NCI-H2081 (cell line): ENCODE measurements around the gene CDK8.

Experiments
- DNase-seq, 2 experiments: peaks; one replicate each; lab custom pipeline; 2025; lab: John Stamatoyannopoulos, UW

CDK8 gene

DNA sequence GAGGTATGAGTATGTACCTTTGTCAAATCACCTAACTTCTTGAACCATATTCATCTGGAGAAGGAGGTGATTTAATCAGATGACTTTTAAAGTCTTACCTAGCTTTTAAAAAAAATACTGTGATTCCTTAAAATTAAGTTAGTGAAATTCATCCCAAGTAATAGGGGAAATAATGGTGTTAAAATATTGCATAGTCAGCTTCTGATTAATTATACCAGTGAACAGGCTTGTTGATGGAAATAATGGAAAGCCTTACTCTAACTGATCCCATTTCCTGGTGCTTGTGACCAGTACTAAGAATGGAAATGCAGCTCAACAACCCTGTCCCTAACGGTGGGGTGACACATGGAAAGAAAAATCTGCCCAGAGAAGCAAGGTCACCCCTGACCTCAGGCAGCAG is 130.7 kb downstream of the CDK8 start:
- DNase-seq: no peak

DNA sequence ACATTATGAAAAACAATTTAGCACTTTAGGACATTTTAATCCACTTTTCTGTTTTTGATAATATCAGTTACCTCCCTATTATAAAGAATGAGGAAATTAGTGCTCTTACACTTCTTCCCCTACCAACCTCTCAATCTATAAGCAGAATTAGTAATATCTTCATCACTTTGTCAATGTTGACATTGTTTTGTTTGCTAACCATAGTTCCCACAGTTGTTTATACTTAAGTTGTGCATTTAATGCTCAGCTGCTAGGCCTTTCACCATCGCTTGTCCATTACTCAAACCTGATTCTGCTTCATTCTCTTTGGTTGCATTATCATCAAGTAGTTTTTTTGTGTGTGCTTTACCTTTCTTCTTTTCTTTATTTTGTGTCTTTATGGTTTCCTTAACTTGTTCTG is 132.1 kb downstream of the CDK8 start:
- DNase-seq: no peak

DNA sequence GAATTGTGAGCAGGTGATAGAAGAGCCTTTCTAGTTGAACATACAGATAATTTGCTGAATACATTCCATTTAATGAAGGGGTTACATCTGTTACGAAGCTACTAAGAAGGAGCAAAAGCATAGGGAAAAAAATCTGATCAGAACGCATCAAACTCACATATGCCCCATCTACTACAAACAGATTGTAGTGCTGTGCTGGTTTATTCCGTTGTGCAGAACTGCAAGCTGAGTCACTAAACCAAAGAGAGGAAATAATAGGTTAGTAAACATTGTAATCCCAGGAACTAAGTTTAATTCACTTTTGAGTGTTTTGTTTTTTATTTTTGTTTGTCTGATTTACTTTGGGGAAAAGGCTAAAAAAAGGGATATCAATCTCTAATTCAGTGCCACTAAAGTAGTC is 136.3 kb downstream of the CDK8 start:
- no peak for DNase-seq

DNA sequence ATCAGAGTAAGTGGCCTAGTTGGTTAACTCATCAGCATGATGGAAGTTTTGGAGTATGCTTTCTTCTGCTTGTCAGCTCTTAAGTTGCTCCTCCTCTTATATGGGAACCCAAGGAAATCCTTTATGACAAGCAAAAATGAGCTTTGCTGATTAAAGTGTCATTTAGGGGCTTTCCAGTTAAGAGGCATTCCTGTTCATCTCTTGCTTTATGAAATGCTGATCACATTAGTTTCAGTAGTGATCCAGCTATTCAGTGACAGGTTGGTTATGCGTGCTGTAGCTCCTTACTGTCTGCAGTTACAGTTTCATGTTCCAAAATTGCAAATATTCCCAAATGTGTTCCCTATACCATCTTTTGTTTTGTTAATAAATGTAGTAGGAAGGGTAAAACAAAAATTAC is 146.6 kb downstream of the CDK8 start:
- no peak for DNase-seq

DNA sequence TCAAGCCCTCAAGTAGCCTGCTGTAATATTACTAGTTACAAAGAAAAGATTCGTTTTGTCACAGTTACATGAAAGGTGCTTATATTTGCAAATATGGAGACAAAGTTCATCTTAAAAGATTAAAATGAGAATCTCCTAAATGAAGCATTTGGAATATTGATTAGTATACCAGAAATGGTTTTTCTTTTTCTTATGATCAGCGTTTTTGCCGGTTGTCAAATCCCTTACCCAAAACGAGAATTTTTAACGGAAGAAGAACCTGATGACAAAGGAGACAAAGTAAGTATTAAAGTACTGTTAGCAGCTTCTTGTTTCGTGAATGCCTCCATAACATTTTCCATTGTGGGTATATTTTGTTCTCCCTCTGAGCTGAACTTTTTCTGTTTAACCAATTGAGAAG is 147.1 kb downstream of the CDK8 start:
- DNase-seq: no peak

DNA sequence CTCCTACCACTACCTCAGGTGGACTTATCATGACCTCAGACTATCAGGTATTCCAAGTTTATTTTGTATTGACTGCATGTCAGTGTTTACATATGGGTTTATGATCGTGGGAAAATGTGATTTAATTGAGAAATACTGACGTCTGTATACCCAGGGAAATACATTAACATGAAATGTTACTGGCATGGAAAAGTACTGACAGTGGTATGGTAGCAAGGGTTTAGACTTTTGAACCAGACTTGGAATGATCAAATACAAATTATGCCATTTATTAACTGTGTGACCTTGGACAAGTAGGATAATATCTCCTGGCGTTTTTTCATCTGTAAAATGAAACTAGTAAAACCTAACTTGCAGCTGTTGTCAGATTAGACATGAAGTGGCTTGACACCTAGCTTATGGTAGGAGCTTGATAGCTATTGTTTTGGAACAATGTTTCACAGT is 147.7 kb downstream of the CDK8 start:
- no peak for DNase-seq

DNA sequence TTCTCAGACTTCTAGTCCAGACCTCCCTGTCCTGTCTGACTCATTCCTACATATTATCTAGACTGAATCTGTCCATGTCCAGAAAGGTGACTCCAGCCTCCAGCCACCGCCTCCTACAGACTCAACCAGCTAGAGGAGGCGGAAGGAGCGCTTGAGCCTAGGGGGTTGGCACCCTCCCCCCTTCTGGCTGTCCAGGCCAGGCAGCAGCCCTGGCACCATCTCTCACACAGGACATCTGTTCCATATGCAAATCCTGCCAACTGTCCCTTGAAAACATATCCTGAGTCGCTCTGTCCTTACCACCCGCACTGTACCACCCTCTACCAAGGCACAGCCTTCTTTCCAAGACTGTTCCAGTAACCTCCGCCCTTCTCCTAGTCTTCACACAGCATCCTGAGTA is 152.9 kb downstream of the CDK8 start:
- DNase-seq: no peak

DNA sequence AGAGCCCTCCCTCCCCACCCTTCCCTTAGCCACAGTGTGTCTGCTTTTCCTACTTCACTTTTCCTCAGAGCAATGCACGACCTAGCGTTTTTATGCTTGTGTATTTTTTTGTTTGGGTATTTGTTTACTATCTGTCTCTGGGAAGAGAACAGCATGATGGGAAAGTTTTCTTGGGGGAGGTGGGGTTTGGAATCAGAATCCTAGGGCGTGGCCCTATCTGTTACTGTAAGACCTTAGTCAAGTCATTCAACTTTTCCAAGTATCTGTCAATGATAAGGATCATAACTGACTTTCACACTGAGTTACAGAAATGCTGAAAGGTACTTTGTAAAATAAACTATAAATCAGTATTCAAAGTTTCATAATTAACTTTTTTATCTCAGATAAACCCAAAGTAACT is 157.3 kb downstream of the CDK8 start:
- DNase-seq: no peak

DNA sequence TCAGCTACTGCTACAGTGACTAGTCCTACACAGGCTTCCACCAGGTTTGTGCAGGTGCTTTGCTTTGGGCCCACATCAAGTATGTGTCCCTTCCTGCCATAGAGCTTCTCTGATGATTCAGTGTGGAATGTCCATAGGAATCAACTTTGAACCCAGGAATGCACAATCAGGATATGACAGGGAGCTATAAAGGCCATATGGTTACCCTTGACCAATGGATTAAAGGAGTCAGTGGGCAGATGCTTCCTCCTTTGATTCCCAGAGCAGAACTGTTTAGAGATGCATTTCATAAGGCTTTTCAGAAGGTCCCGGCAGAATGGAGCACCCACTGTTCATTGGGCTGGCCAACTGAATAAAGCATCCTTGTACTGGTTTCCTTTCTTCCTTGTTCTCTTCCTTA is 158.3 kb downstream of the CDK8 start:
- no peak for DNase-seq

DNA sequence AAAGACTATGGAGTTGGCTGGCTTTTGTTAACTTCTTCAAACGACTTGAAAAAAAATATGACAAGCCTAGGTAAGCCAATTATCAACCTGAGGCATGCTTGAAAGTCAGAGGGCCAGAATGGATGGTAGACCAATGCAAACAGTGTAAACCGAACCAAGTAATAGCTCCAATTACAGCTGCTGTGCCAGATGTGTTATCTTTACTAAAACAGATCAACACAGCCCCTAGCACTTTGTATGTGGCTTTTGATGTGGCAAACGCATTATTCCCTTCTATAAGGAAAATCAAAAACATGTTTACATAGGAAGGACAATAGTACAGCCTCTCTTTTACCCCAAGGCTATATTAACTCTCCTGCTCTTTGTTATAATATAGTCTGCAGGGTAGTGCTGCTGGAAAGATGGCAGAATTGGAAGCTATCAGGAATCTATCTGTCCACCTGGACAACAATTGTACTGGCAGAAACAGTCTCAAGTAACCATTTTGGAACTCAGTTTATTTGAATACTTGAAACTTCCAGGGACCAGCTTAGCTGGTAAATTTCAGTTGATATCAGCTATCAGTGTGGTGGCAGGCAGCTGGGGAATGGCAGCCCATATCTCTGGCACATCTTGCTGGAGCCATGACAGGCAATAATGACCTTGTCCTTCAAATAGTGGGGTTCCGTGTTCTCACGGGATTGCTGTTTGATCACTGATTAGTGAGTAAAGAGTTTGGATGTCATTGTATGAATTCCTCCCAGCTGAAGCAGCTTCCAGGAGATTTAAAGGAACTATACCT is 159.2 kb downstream of the CDK8 start:
- DNase-seq: no peak

DNA sequence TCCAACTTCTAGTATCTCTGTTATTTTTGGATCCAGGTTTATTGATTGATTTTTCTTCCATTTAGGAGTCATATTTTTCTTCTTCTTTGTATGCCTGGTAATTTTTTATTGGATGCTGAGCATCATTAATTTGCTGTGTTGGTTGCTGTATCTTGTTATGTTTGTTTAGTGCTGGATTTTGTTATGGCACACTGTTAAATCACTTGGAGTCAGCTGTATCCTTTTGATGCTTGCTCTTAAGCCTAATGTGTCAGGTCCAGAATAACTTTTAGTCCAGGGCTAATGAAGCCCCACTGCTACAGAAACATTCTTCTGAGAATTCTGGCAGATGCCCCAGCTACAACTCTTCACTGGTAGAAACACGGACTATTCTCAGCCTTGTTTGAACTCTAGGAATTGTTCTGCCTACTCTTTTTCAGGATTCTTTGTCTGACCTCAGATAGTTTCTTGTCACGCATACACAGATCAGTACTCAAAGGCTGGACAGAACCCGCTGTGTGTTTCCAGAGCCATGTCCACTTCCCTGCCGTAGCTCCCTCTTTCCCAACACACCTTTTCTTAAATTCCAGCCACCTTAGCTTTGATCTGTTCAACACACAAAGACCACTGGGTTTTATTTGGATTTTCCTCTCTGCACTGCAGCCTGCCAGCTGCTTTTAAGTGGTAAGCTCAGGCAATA is 166.5 kb downstream of the CDK8 start:
- DNase-seq: no peak

DNA sequence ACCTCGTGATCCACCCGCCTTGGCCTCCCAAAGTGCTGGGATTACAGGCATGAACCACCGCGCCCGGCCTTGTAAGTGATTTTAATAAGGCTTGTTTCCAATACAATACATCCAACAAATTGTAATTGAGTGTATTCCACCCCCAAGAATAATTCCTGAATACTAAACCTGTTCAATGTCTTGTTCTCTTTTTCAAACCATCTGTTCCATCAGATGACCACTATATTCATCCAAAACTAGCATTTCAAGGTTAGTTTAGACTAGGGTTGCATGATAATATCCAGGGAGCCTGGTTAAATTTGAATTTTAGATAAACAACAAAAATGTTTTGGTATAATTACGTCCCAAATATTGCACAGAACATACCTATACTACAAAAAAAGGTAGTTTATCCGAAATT is 168.1 kb downstream of the CDK8 start:
- no peak for DNase-seq

DNA sequence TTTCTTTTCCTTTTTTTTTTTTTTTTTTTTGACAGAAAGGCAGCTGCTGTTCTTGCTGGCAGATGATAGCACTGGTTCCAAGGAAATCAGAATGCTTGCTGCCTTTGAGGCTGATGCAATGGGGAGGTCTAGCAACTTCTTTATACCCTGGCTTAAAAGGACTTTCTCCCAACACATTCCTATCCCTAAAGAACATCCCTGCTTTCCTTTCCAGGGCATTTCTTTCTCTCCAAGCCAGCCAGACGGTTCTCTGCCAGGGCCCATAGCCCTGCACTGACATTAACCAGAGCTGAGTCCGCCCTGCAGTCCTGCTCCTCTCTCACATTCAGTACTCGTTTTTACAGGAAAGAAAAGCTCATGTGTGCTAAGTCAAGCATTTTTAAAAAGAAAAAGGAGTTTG is 169.7 kb downstream of the CDK8 start:
- no peak for DNase-seq

DNA sequence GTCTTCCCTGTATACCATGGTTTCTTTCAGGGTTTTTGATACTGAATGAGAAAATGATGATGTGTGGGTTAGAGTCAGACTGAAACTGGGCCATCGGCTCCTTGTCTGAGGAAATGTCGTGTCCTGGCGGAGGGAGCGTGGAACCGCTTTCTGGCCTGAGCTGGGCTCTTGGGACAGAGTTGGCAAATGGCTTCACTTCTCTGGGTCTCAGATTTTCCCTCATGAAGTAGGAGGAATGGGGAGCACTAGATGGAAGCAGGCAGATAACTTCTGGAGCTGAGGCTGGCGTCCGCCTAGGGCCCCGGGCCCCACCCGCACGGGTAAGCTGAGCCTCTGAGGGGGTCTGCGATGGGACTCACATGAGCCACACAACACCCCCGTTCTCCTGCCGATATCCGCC is 170.3 kb downstream of the CDK8 start:
- no peak for DNase-seq

DNA sequence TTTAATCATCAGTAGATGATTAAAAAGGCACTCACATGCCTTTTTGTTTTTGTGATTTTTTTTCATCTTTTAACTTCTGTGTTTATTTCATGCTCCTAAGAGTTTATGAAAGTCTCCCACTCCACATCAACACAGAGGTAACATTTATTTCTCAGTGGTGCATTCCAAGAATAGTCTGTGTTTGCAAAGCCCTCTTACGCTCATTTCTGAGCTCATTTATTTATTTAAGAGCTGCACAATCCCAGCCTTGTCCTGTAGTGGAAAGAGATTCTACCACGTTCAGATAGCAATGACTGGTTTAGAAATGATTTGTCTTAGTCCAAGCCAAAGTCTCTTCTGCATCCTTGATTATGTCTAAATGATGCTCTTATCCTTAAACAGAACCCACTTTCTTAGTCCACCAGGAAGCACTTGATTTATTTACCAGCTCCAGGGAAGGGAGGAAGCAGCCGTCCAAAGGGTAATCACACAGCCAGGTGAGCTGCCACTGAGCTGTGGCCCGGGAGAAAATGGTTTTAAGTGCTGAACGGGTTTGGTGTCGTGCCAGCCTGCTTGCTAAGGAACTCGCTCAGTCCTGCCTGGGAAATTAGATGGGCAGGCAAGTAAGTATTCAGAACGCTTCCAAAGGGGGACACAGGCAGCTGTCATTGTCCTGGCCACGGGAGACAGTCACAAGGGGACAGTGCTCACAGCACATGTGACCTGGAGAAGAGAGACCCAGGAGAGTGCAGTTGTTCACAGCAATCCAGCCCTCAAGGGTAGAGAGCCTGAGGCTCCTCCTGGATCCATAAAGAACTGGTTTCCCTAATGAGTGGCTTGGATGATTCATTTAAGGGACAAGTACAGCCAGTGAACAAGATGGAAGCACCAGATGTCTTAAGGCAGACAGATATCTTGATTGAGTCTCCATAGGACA is 171.8 kb downstream of the CDK8 start:
- DNase-seq: peak; percentile 33 to 67

DNA sequence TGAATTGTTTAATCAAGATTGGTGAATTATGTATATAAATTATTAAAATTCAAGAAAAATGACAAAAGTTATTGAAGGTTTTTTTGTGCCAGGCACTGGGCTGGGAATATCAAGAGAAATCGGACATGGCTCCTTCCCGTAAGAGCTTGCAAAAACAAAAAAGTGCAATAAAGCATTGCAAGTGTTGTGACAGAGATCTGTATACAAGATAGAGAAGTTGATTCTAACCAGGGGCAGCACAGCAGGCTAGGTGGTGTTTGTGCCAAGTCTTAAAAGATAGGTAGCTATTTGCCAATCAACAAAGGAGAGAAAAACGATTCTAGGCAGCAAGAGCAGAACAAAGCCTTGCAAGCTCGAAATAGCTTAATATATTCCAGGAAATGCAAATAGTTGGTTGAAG is 179.8 kb downstream of the CDK8 start:
- no peak for DNase-seq

DNA sequence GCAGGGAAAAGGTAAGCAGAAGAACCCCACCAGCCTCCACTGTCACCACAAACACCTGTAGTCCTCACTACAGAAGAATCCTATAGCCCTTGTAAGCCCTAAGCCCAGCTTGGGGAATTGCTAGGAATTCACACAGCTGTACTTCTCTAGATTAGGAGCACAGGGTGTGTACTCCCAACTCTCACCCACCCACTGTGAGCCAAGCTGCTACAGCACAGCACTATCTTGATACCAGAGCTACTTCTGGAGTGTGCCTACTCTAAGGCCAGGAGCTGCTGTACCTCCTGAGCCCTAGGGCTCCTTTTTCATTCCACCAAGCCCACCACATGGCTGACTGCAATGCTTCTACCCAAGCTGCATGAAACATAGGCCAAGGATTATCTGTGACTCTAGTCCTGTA is 181.2 kb downstream of the CDK8 start:
- no peak for DNase-seq

DNA sequence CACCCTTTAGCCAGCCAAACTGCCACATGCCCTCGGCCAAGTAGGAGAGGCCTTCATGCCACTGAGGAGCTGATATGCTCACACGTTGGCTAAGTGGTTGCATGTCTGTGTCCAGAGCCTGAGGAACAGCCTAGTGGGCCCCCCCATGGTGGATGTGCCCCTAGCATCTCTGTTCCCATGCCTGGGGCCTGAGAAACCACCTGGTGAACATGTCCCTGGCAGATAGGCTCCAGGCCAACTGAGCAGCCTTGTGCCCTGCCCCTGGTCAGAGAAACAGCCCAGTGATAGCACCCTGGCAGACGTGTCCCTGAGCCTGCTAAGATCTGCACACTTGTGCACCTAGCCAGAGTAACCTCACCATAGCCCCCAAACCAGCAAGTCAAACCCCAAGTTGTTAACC is 181.7 kb downstream of the CDK8 start:
- DNase-seq: no peak

DNA sequence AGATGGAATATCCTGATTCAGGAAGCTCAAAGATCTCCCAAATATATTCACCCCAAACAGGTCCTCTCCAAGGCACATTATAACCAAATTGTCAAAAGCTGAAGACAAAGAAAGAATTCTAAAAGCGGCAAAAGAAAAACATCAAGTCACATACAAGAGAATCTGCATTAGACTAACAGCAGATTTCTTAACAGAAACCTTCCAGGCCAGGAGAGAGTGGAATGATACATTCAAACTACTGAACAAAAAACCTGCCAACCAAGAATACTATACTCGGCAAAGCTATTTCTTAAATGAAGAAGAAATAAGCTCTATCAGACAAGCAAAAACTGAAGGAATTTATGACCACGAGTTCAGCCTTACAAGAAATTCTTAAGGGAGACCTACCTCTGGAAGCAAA is 183.0 kb downstream of the CDK8 start:
- DNase-seq: no peak

DNA sequence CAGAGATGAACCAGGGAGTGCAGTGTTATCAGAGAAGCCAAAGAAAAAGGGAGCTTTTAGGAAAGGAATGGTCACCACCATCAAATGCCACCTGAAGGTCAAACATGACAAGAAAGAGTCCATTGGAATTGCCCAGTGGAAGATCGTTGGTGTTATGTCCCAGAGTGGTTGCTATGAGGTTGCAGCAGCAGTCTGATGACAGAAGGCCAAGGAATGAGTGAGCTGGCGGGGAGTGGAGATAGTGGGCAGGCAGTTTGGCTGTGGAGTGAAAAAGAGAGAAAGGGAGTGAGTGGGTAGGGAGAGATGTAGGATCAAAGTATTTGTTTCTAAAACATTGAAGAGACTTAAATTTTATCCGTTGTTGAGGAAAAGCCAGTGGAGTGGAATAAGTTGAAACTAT is 186.2 kb downstream of the CDK8 start:
- DNase-seq: no peak

DNA sequence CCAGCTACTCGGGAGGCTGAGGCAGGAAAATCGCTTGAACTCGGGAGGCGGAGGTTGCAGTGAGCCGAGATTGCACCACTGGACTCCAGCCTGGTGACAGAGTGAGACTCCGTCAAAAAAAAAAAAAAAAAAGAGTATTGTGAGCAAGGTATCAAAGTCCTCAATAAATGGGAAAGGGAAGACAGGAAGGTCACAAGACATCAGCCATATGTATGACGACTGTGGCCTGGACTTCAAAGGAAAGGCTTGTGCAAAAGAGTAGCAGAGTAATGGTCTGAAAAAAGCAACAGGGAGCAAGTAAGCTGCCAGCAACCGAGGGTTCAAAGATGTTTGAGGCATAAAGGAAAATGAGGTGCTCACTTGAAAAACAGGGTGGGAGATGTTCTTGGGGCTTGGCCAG is 187.5 kb downstream of the CDK8 start:
- DNase-seq: no peak

DNA sequence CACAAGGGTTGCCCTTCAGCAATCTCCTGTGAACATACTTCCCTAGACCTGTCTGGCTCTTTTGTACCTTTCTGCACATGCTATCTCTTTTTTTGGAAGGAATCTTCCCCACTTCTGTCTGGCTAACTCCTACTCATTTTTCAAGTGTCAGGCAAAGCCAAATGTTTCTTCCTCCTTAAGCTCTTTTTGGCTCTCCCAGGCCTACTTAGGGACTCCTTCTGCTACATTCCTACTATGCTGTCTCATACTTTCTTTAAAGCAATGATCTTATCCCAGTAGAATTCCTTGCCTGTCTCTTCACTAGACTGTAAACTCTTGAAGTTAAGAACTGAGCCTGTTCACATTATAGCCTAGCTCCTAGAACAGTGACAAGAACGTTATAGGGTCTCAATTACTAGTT is 188.6 kb downstream of the CDK8 start:
- no peak for DNase-seq

DNA sequence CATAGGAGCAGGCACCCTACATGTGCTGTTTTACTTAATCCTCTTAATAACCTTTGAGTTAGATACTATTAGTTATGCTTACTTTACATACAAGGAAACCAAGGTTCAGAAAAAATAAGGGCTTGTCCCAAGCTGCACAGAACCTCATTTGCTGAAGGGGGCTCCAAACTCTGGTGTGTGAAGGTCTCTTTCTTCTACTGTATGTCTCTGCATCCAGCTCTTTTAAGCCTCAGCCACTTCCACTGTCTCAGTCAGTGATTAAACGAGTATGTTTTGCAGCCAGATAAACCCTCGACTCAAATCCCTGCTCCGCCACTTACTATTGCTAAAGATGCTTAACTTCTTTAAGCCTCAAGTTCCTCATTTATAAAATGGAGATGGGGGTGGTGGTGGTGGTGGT is 191.2 kb downstream of the CDK8 start:
- DNase-seq: no peak
